ENCODE data around the gene C19orf38.
"Not testable (repeated sequence)": the region's sequence is repeated elsewhere in the genome, so short reads cannot be mapped to it uniquely, and the experiment has no call there.

C19orf38 gene

GRCh38 chr19:10852941-10853340 is 4.7 kb downstream of the C19orf38 start:
- DNase-seq, result no peak

GRCh38 chr19:10854350-10855089 is 6.3 kb downstream of the C19orf38 start:
- DNase-seq, result no peak

GRCh38 chr19:10855879-10856522 is 7.8 kb downstream of the C19orf38 start:
- DNase-seq, result no peak

- not testable (repeated sequence) for DNase-seq
These were observed 8.7 kb downstream of the C19orf38 start for GRCh38 chr19:10856899-10857298.

GRCh38 chr19:10858204-10858828 is 10.1 kb downstream of the C19orf38 start:
- no peak for DNase-seq

GRCh38 chr19:10861103-10861651 is 13.0 kb downstream of the C19orf38 start:
- no peak for DNase-seq

GRCh38 chr19:10862561-10863106 is 14.4 kb downstream of the C19orf38 start:
- DNase-seq, result no peak

GRCh38 chr19:10863107-10863717 is 15.0 kb downstream of the C19orf38 start:
- DNase-seq, result no peak

GRCh38 chr19:10864538-10864899 is 16.3 kb downstream of the C19orf38 start:
- peak; percentile 80 for DNase-seq

GRCh38 chr19:10866495-10866894 is 18.3 kb downstream of the C19orf38 start:
- DNase-seq, result no peak

GRCh38 chr19:10868872-10869547 is 20.8 kb downstream of the C19orf38 start:
- no peak for DNase-seq

- not testable (repeated sequence) for DNase-seq
These were observed 21.7 kb downstream of the C19orf38 start for GRCh38 chr19:10869872-10870311.

GRCh38 chr19:10870501-10870954 is 22.3 kb downstream of the C19orf38 start:
- DNase-seq, result no peak

- DNase-seq, result peak; percentile 98
These were observed 22.9 kb downstream of the C19orf38 start, which contains the start of gene CARM1 for GRCh38 chr19:10870955-10871603. TSS of gene CARM1 (plus strand) at chr19:10871553. CDS start at chr19:10871703, 150 bp downstream.

- DNase-seq, result no peak
These were observed 23.7 kb downstream of the C19orf38 start for GRCh38 chr19:10871711-10872545.

GRCh38 chr19:10872546-10873107 is 24.4 kb downstream of the C19orf38 start:
- no peak for DNase-seq

- DNase-seq, result no peak
These were observed 25.8 kb downstream of the C19orf38 start for GRCh38 chr19:10874024-10874423.

GRCh38 chr19:10876459-10877240 is 28.4 kb downstream of the C19orf38 start:
- no peak for DNase-seq

GRCh38 chr19:10877608-10878007 is 29.4 kb downstream of the C19orf38 start:
- not testable (repeated sequence) for DNase-seq
